Measurements from ENCODE around the gene HSPG2. TPM values are rescaled to one million over a fixed set of nuclear protein-coding genes. Genes with fewer than 3 reads are reported as not detected.

The HSPG2 gene
- total and polyA plus RNA-seq, 2 experiments from 2014 or later: 72.4 to 81.2 TPM

GRCh38 chr1:21783679-21784603 is 153.2 kb downstream of the HSPG2 start:
- 35% methylated on average over 32 of the region's 32 CpGs for WGBS (ENCODE audit: low lambda C conversion rate, missing lambda C conversion rate)
- TF ChIP-seq EZH2 (IDR thresholded peaks at IDR 0.05; ENCODE audit: borderline replicate concordance): no peak
- TF ChIP-seq CTCF (IDR thresholded peaks at IDR 0.05; ENCODE audit: poor library complexity): no peak
- no peak for TF ChIP-seq EZH2phosphoT487 (IDR thresholded peaks at IDR 0.05; ENCODE audit: low read depth, severe bottlenecking, unreplicated experiment)
- H3K27ac ChIP-seq: peak overlapping the region; percentile 100

GRCh38 chr1:21782868-21783678 is 154.0 kb downstream of the HSPG2 start, which contains the start of gene USP48:
Gene USP48 (minus strand): TSS chr1:21783149. CDS start chr1:21782957, 192 bp downstream.
- TF ChIP-seq EZH2 (IDR thresholded peaks at IDR 0.05; ENCODE audit: borderline replicate concordance) (no peak), CTCF (IDR thresholded peaks at IDR 0.05; ENCODE audit: poor library complexity) (no peak), EZH2phosphoT487 (IDR thresholded peaks at IDR 0.05; ENCODE audit: low read depth, severe bottlenecking, unreplicated experiment) (no peak)
- DNase-seq (ENCODE audit: low spot score): peak; percentile 99

More at GRCh38 chr1:21783679-21784603, 153.2 kb downstream of the HSPG2 start:
- H2AFZ ChIP-seq: peak overlapping the region; percentile 21
- H3K4me3 ChIP-seq: no peak overlapping the region
- no peaks in the 10 kb centered on the region for H3K36me3 ChIP-seq (replicated peaks; ENCODE audit: insufficient read depth, low read depth)
- peaks cover 36% of the 10 kb centered on the region for H3K79me2 ChIP-seq
- H3K4me2 ChIP-seq: peak overlapping the region; percentile 78
- peaks cover 6% of the 10 kb centered on the region for H3K4me1 ChIP-seq (ENCODE audit: insufficient read depth)
- H3K9me3 ChIP-seq (ENCODE audit: low read depth): no peaks in the 10 kb centered on the region
- H3K9me2 ChIP-seq (replicated peaks; ENCODE audit: insufficient read depth): no peaks in the 10 kb centered on the region
- DNase-seq (ENCODE audit: low spot score): peak; percentile 97
- H4K20me1 ChIP-seq (ENCODE audit: insufficient read depth, poor library complexity, severe bottlenecking): peaks cover 19% of the 10 kb centered on the region
- no peaks in the 10 kb centered on the region for H3K27me3 ChIP-seq

GRCh38 chr1:21782349-21782867 is 154.7 kb downstream of the HSPG2 start:
- peak overlapping the region; percentile 43 for H2AFZ ChIP-seq

More at GRCh38 chr1:21782868-21783678, 154.0 kb downstream of the HSPG2 start, which contains the start of gene USP48:
- under 1% methylated on average over 75 of the region's 82 CpGs for WGBS (ENCODE audit: low lambda C conversion rate, missing lambda C conversion rate)
- Histone ChIP-seq H3K27me3 (no peaks in the 10 kb centered on the region), H3K4me3 (peak within 1 kb of the TSS; percentile 53), H2AFZ (peak within 1 kb of the TSS; percentile 91), H3K9me2 (replicated peaks; ENCODE audit: insufficient read depth) (no peaks in the 10 kb centered on the region), H3K4me2 (peak within 1 kb of the TSS; percentile 85), H3K4me1 (ENCODE audit: insufficient read depth) (peaks cover 6% of the 10 kb centered on the region), H4K20me1 (ENCODE audit: insufficient read depth, poor library complexity, severe bottlenecking) (peaks cover 26% of the 10 kb centered on the region), H3K36me3 (replicated peaks; ENCODE audit: insufficient read depth, low read depth) (no peaks in the 10 kb centered on the region), H3K9me3 (ENCODE audit: low read depth) (no peaks in the 10 kb centered on the region), H3K27ac (peak within 1 kb of the TSS; percentile 100), H3K79me2 (peaks cover 45% of the 10 kb centered on the region)

More at GRCh38 chr1:21782349-21782867, 154.7 kb downstream of the HSPG2 start:
- Histone ChIP-seq H3K9me2 (replicated peaks; ENCODE audit: insufficient read depth) (no peaks in the 10 kb centered on the region), H3K79me2 (peaks cover 51% of the 10 kb centered on the region), H3K27ac (peak overlapping the region; percentile 100), H3K36me3 (replicated peaks; ENCODE audit: insufficient read depth, low read depth) (no peaks in the 10 kb centered on the region), H3K4me1 (ENCODE audit: insufficient read depth) (peaks cover 6% of the 10 kb centered on the region), H3K4me3 (peak overlapping the region; percentile 51), H3K9me3 (ENCODE audit: low read depth) (no peaks in the 10 kb centered on the region), H3K4me2 (peak overlapping the region; percentile 85), H4K20me1 (ENCODE audit: insufficient read depth, poor library complexity, severe bottlenecking) (peaks cover 32% of the 10 kb centered on the region), H3K27me3 (no peaks in the 10 kb centered on the region)
- under 1% methylated on average over 37 of the region's 37 CpGs for WGBS (ENCODE audit: low lambda C conversion rate, missing lambda C conversion rate)
- TF ChIP-seq CTCF (IDR thresholded peaks at IDR 0.05; ENCODE audit: poor library complexity) (peak; percentile 36), EZH2 (IDR thresholded peaks at IDR 0.05; ENCODE audit: borderline replicate concordance) (no peak)
- peak; percentile 72 for DNase-seq (ENCODE audit: low spot score)
